Activated B cell treated with CpG ODN at 0.5 μM for 24 hours (primary cell): ENCODE measurements around the gene DNAJC18. TPM values are rescaled to one million over a fixed set of nuclear protein-coding genes. Genes with fewer than 3 reads are reported as not detected.

Source experiments
- ATAC-seq: fragments of 200-7000 bp; cut with Tn5 transposase; one replicate; pipeline ENCODE4 v1.10.0; 2021; ENCODE audit warnings: low read depth, mild to moderate bottlenecking, moderate library complexity
- CTCF ChIA-PET: fragments of 350-600 bp; sonication (Branson Sonifier 250); formaldehyde crosslinking; loops from one replicate; lab custom pipeline; 2021; ENCODE audit warnings: antibody characterized with exemption; lab: Charles Lee
- POLR2A ChIA-PET: fragments of 350-600 bp; sonication (Branson Sonifier 250); formaldehyde crosslinking; loops from one replicate; lab custom pipeline; 2021; ENCODE audit warnings: antibody characterized with exemption; lab: Charles Lee
- DNase-seq: peaks from one replicate; pipeline ENCODE4 v3.0.0; 2022
- H3K27ac Mint-ChIP-seq: one replicate; pipeline ENCODE4 v1.8.0; 2020; ENCODE audit warnings: mixed read lengths
- H3K27me3 Mint-ChIP-seq: one replicate; pipeline ENCODE4 v1.8.0; 2021; ENCODE audit warnings: mixed read lengths
- H3K36me3 Mint-ChIP-seq: one replicate; pipeline ENCODE4 v1.8.0; 2021; ENCODE audit warnings: low read depth, mixed read lengths
- H3K4me1 Mint-ChIP-seq: one replicate; pipeline ENCODE4 v1.8.0; 2021; ENCODE audit warnings: mixed read lengths
- H3K4me3 Mint-ChIP-seq: one replicate; pipeline ENCODE4 v1.8.0; 2020; ENCODE audit warnings: mild to moderate bottlenecking, mixed read lengths
- H3K9me3 Mint-ChIP-seq: one replicate; pipeline ENCODE4 v1.8.0; 2020; ENCODE audit warnings: mixed read lengths
- CTCF ChIP-seq: fragments of 200-600 bp; IDR thresholded peaks from one replicate; pipeline ENCODE4 v1.8.0; 2022; ENCODE audit warnings: antibody characterized with exemption, mild to moderate bottlenecking
- intact Hi-C: fragments of 100-400 bp; cut with micrococcal nuclease; formaldehyde crosslinking; loops from one replicate; pipeline ENCODE4 v1.15.1; 2024
- total RNA-seq: library from RNA; stranded (reverse); gene quantifications from 2 replicates; pipeline ENCODE4 v1.2.3, GENCODE V29; 2022

The DNAJC18 gene
- total RNA-seq, 1 donor from 2014 or later: 9.1 TPM

- no peaks in the 10 kb centered on the region for H3K9me3 Mint-ChIP-seq
- POLR2A ChIA-PET: interaction anchor here (0.6 to 1.1 kb wide), 3 partner anchors 8 to 92 kb away, joined by 3 read pairs; partner anchors contain the start of genes MATR3 and SPATA24
- H3K27me3 Mint-ChIP-seq: no peaks in the 10 kb centered on the region
- DNase-seq (no peak), ATAC-seq (no peak)
- H3K36me3 Mint-ChIP-seq: peaks cover 5% of the 10 kb centered on the region
- H3K4me1 Mint-ChIP-seq: peaks cover 90% of the 10 kb centered on the region
- peak overlapping the region; percentile 95 for H3K27ac Mint-ChIP-seq
- CTCF ChIA-PET: interaction anchor here (2.4 kb wide), 1 partner anchor 44 kb away, joined by 11 read pairs; the partner anchor contains the start of gene PAIP2
- TF ChIP-seq CTCF: no peak
- intact Hi-C loops: loop anchor here (2.0 kb wide), 1 partner anchor 17 kb away; no protein-coding TSS in a partner anchor
- H3K4me3 Mint-ChIP-seq: no peak overlapping the region
Measured at GRCh38 chr5:139386050-139386438, 53.3 kb downstream of the DNAJC18 start.

DNA sequence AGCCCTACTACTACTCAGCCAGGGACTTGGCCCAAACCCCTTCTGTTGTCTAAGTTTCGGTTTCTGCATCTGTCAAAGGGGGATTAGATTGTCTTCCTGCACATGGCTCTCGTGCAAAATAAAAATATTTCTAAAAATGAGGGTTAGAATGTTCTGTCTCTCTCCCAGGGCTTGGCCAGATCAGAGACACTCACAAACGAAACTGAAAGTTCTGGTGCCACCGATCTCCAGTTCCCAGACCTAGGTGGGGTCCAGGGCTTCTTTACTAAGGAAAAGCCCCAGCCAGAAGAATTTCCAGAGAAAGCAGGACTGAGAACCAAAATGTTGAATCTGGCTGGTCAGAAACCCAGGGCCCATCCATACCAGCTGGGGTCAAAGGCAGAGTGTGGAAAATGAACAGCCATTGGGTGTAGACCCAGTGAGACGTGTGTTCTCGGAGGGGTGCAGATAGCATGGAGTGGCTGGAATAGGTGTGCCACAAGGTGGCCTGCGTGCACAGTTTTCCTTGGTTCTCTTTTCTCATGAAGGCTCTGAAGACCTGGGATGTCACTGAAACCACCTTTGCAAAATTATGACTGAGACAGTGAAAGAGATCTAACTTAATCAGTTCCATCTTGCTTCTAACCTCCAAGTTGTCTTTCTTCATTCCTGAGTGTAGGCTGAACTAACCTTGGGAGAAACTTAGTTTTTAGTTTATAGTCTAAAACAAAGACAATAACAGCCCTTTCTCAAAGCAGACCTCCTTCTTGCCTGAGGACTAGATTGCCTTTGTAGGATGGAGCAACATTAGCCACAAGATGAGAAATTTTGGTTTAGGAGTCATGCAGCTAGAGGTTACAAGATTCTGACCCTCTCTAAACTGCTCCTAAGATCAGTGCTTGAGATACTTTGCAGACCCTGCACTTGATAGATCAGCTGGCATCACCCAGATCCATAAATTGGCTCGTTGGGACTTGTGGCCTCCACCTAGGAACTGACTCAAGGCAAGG lies 54.0 kb downstream of the DNAJC18 start:
- H3K4me1 Mint-ChIP-seq: peaks cover 85% of the 10 kb centered on the region
- ATAC-seq (no peak), DNase-seq (no peak)
- ChIA-PET POLR2A (interaction anchor here (0.8 kb wide), 2 partner anchors 8 to 19 kb away, joined by 3 to 4 read pairs; partner anchors contain the start of gene SPATA24), CTCF (interaction anchor here (1.4 kb wide), 1 partner anchor 44 kb away, joined by 3 read pairs; the partner anchor contains the start of gene PAIP2)
- H3K36me3 Mint-ChIP-seq: peaks cover 5% of the 10 kb centered on the region
- TF ChIP-seq CTCF: no peak
- peak overlapping the region; percentile 95 for H3K27ac Mint-ChIP-seq
- H3K9me3 Mint-ChIP-seq: no peaks in the 10 kb centered on the region
- intact Hi-C loops: loop anchor here (2.0 kb wide), 1 partner anchor 17 kb away; no protein-coding TSS in a partner anchor
- H3K27me3 Mint-ChIP-seq: no peaks in the 10 kb centered on the region
- peak overlapping the region; percentile 60 for H3K4me3 Mint-ChIP-seq

DNA sequence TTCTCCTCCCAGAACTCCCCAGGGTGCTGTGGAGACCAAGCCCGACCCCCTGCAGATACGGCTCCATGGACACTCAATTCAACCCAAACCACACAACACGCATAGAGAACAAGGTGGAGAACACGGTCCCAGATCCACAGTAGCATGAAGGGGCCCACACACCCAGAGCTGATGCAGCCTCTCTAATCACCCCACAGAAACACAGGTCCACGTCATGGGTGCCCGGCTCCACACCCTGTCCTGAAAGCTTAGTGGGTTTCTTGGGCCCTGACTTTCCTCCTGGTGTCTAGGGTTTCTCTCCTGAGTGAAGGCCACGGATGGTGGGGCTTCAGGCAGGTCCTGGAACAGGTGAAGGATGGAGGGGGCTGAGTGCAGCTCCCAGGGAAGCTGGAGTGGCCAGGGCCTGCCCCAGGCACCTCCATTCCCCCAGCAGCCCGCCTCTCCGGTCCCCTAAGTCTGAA lies 54.7 kb downstream of the DNAJC18 start:
- ATAC-seq (no peak), DNase-seq (no peak)
- H3K4me1 Mint-ChIP-seq: peaks cover 80% of the 10 kb centered on the region
- H3K9me3 Mint-ChIP-seq: no peaks in the 10 kb centered on the region
- H3K27ac Mint-ChIP-seq: peak overlapping the region; percentile 95
- H3K27me3 Mint-ChIP-seq: no peaks in the 10 kb centered on the region
- peaks cover 5% of the 10 kb centered on the region for H3K36me3 Mint-ChIP-seq
- ChIA-PET POLR2A (interaction anchor here (0.8 to 1.2 kb wide), 4 partner anchors 9 to 91 kb away, joined by 3 to 4 read pairs (median 3); partner anchors contain the start of gene PAIP2), CTCF (interaction anchor here (1.4 kb wide), 1 partner anchor 43 kb away, joined by 3 read pairs; the partner anchor contains the start of gene PAIP2)
- intact Hi-C loops: no loop called here
- H3K4me3 Mint-ChIP-seq: peak overlapping the region; percentile 60
- TF ChIP-seq CTCF: no peak

- peaks cover 75% of the 10 kb centered on the region for H3K4me1 Mint-ChIP-seq
- ChIA-PET POLR2A (interaction anchor here (0.8 to 1.2 kb wide), 4 partner anchors 9 to 90 kb away, joined by 3 to 4 read pairs (median 3); partner anchors contain the start of gene PAIP2), CTCF (interaction anchor here (1.4 kb wide), 1 partner anchor 42 kb away, joined by 3 read pairs; the partner anchor contains the start of gene PAIP2)
- H3K4me3 Mint-ChIP-seq: peak overlapping the region; percentile 60
- H3K9me3 Mint-ChIP-seq: no peaks in the 10 kb centered on the region
- H3K27ac Mint-ChIP-seq: peak overlapping the region; percentile 95
- TF ChIP-seq CTCF: no peak
- intact Hi-C loops: no loop called here
- H3K36me3 Mint-ChIP-seq: peaks cover under 1% of the 10 kb centered on the region
- DNase-seq: no peak
- no peaks in the 10 kb centered on the region for H3K27me3 Mint-ChIP-seq
- ATAC-seq: no peak
Measured at GRCh38 chr5:139383993-139384590, 55.2 kb downstream of the DNAJC18 start.
